Parathyroid adenoma (tissue), 2 donors: Measurements from ENCODE around the gene ASS1.

Experiments used
- H2AFZ ChIP-seq: fragments of 300-600 bp; sonication (generic); one replicate; pipeline ENCODE4 v1.7.0; 2017; ENCODE audit warnings: antibody characterized with exemption, mild to moderate bottlenecking
- H3K27ac ChIP-seq: fragments of 300-600 bp; sonication (generic); one replicate; pipeline ENCODE4 v1.7.0; 2017
- H3K27me3 ChIP-seq: fragments of 300-600 bp; sonication (generic); one replicate; pipeline ENCODE4 v1.7.0; 2017; ENCODE audit warnings: low read length; ENCODE audit not compliant: control insufficient read depth, insufficient read depth
- H3K36me3 ChIP-seq: fragments of 300-600 bp; sonication (generic); one replicate; pipeline ENCODE4 v1.7.0; 2017; ENCODE audit warnings: low read length; ENCODE audit not compliant: control insufficient read depth, insufficient read depth
- H3K4me1 ChIP-seq: fragments of 300-600 bp; sonication (generic); one replicate; pipeline ENCODE4 v1.7.0; 2017; ENCODE audit warnings: control low read depth
- H3K4me2 ChIP-seq: fragments of 300-600 bp; sonication (generic); one replicate; pipeline ENCODE4 v1.7.0; 2017; ENCODE audit warnings: low read length
- H3K4me3 ChIP-seq: fragments of 300-600 bp; sonication (generic); one replicate; pipeline ENCODE4 v1.7.0; 2017; ENCODE audit warnings: low read depth, low read length
- H3K79me2 ChIP-seq: fragments of 300-600 bp; sonication (generic); one replicate; pipeline ENCODE4 v1.7.0; 2017; ENCODE audit warnings: control low read depth
- H3K9ac ChIP-seq: fragments of 300-600 bp; sonication (generic); one replicate; pipeline ENCODE4 v1.7.0; 2017; ENCODE audit warnings: mild to moderate bottlenecking
- H3K9me3 ChIP-seq: fragments of 300-600 bp; sonication (generic); one replicate; pipeline ENCODE4 v1.7.0; 2017; ENCODE audit warnings: low read length; ENCODE audit not compliant: control insufficient read depth
- TF ChIP-seq, protein P1 (sequence below): fragments of 300-600 bp; sonication (generic); IDR thresholded peaks from one replicate; pipeline ENCODE4 v1.7.0; 2017; ENCODE audit warnings: antibody characterized with exemption, mild to moderate bottlenecking
- donor health status: primary hyperparathyroidism.

The ASS1 gene

DNA sequence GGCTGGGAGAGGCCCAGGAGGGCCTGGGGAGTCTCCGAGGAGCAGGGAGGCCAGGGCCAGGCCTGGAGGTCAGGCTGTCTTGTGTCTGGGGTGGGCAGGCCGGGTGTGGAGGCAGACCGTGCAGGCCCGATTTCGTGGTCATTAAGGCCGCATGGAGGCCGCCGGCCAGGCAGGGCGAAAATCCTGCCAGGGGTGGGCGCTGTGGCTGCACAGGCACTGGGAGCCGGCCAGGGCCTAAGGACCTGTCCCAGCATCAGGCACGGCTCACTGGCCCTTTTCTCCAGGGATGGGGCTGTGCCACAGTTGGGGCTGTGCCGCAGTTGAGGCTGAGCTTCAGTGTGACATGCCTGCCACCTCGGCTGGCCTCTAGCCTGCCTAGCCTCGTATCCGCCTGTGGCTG is 35.9 kb downstream of the ASS1 start:
- TF ChIP-seq, protein P1, sequence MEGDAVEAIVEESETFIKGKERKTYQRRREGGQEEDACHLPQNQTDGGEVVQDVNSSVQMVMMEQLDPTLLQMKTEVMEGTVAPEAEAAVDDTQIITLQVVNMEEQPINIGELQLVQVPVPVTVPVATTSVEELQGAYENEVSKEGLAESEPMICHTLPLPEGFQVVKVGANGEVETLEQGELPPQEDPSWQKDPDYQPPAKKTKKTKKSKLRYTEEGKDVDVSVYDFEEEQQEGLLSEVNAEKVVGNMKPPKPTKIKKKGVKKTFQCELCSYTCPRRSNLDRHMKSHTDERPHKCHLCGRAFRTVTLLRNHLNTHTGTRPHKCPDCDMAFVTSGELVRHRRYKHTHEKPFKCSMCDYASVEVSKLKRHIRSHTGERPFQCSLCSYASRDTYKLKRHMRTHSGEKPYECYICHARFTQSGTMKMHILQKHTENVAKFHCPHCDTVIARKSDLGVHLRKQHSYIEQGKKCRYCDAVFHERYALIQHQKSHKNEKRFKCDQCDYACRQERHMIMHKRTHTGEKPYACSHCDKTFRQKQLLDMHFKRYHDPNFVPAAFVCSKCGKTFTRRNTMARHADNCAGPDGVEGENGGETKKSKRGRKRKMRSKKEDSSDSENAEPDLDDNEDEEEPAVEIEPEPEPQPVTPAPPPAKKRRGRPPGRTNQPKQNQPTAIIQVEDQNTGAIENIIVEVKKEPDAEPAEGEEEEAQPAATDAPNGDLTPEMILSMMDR, result no peak
- no peaks in the 10 kb centered on the region for H3K27me3 ChIP-seq
- H3K36me3 ChIP-seq, result no peaks in the 10 kb centered on the region

GRCh38 chr9:130482463-130482862 is 37.7 kb downstream of the ASS1 start:
- no peak overlapping the region for H3K4me3 ChIP-seq
- TF ChIP-seq, protein P1, result no peak
- no peak overlapping the region for H2AFZ ChIP-seq
- no peak overlapping the region for H3K9ac ChIP-seq
- H3K4me1 ChIP-seq, result no peaks in the 10 kb centered on the region
- no peaks in the 10 kb centered on the region for H3K27me3 ChIP-seq
- no peaks in the 10 kb centered on the region for H3K36me3 ChIP-seq
- no peaks in the 10 kb centered on the region for H3K79me2 ChIP-seq
- H3K27ac ChIP-seq, result no peak overlapping the region
- no peak overlapping the region for H3K4me2 ChIP-seq
- no peaks in the 10 kb centered on the region for H3K9me3 ChIP-seq

More for the DNA sequence above, 35.9 kb downstream of the ASS1 start:
- Histone ChIP-seq H3K27ac (no peak overlapping the region), H3K4me3 (no peak overlapping the region), H3K9ac (no peak overlapping the region), H3K4me2 (no peak overlapping the region), H2AFZ (no peak overlapping the region), H3K9me3 (no peaks in the 10 kb centered on the region), H3K79me2 (no peaks in the 10 kb centered on the region), H3K4me1 (no peaks in the 10 kb centered on the region)

DNA sequence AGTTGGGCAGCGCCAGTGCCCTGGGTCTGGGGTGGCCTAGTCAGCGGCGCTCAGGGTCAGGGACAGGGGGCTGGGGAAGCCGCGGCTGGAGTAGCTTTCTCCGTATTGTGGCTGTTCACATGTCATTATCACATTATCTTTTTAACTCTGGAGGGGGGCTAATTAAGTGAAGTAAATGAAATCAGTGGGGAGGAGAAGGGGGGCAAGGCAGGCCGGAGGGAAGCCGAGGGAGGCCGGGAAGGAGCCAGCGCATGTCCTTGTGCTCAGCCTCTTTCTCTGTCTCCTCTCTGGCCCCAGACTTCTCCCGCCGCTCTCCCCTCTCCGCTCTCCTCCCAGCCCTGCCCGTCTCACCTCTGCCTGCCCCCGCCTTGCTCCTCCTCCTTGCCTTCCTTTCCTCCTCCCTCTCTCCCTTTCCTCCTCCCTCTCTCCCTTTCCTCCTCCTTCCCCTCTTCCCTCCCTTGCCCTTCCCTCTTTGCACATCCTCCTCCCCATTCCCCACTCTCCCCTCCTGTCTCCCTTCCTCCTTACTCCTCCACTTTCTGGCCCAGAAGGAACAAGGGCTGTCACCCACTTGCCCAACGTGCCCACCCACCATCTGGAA is 38.7 kb downstream of the ASS1 start:
- no peak overlapping the region for H3K4me2 ChIP-seq
- no peaks in the 10 kb centered on the region for H3K9me3 ChIP-seq
- no peaks in the 10 kb centered on the region for H3K79me2 ChIP-seq
- no peak overlapping the region for H3K27ac ChIP-seq
- H3K27me3 ChIP-seq, result no peaks in the 10 kb centered on the region
- TF ChIP-seq, protein P1, result no peak
- H3K9ac ChIP-seq, result no peak overlapping the region
- no peak overlapping the region for H2AFZ ChIP-seq
- H3K4me1 ChIP-seq, result no peaks in the 10 kb centered on the region
- H3K4me3 ChIP-seq, result no peak overlapping the region
- no peaks in the 10 kb centered on the region for H3K36me3 ChIP-seq

- Histone ChIP-seq H3K4me3 (no peak overlapping the region), H3K27me3 (no peaks in the 10 kb centered on the region), H3K4me2 (peak overlapping the region; percentile 44), H3K79me2 (no peaks in the 10 kb centered on the region), H3K9ac (no peak overlapping the region), H2AFZ (no peak overlapping the region), H3K4me1 (no peaks in the 10 kb centered on the region), H3K9me3 (no peaks in the 10 kb centered on the region), H3K27ac (no peak overlapping the region), H3K36me3 (no peaks in the 10 kb centered on the region)
- TF ChIP-seq, protein P1, result no peak
These were observed 39.8 kb downstream of the ASS1 start for GRCh38 chr9:130484362-130485072.

- H3K4me1 ChIP-seq, result no peaks in the 10 kb centered on the region
- no peaks in the 10 kb centered on the region for H3K27me3 ChIP-seq
- no peak overlapping the region for H3K4me3 ChIP-seq
These were observed 41.3 kb downstream of the ASS1 start for GRCh38 chr9:130486103-130486502.

More at GRCh38 chr9:130486103-130486502, 41.3 kb downstream of the ASS1 start:
- Histone ChIP-seq H2AFZ (no peak overlapping the region), H3K36me3 (no peaks in the 10 kb centered on the region), H3K9me3 (no peaks in the 10 kb centered on the region), H3K27ac (no peak overlapping the region), H3K4me2 (no peak overlapping the region), H3K9ac (no peak overlapping the region), H3K79me2 (no peaks in the 10 kb centered on the region)
- TF ChIP-seq, protein P1, result no peak
